NCI-H446 treated with DMSO at 0.1 percent for 48 hours (cell line): ENCODE data around the gene OVCH2.
"Not testable (repeated sequence)": the region's sequence is repeated elsewhere in the genome, so short reads cannot be mapped to it uniquely, and the experiment has no call there.

Experiments
- DNase-seq: peaks from one replicate; lab custom pipeline; 2025; lab: John Stamatoyannopoulos, UW

OVCH2 gene

GRCh38 chr11:7671347-7672215, 34.7 kb downstream of the OVCH2 start:
- no peak for DNase-seq

- no peak for DNase-seq
Observed at GRCh38 chr11:7670641-7671040, 35.6 kb downstream of the OVCH2 start.

GRCh38 chr11:7668911-7669310, 37.4 kb downstream of the OVCH2 start:
- no peak for DNase-seq

DNA sequence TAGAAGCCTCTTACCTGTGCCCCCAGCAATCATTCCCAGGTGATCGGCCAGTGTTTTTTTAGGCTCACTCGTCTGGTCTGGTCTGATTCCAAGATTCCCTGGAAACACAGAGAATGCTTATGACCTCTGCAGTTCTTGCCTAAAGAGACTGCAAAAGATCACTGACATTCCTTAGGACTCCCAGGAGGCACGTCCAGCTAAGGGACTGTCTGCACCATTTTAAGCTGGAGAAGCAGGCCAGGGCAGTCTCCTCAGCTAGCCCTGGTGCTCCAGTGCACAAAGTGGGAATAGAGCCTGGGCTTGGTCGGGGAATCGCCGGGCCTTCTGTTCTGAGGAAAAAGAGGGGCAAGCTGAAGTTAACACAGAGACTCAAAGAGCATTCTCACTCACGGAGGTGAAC, 37.8 kb downstream of the OVCH2 start:
- no peak for DNase-seq

GRCh38 chr11:7667460-7667859, 38.8 kb downstream of the OVCH2 start:
- DNase-seq: no peak

- DNase-seq: no peak
Observed at GRCh38 chr11:7666292-7666866, 39.9 kb downstream of the OVCH2 start.

- peak; percentile 15 for DNase-seq
Observed at GRCh38 chr11:7665473-7666291, 40.6 kb downstream of the OVCH2 start.

DNA sequence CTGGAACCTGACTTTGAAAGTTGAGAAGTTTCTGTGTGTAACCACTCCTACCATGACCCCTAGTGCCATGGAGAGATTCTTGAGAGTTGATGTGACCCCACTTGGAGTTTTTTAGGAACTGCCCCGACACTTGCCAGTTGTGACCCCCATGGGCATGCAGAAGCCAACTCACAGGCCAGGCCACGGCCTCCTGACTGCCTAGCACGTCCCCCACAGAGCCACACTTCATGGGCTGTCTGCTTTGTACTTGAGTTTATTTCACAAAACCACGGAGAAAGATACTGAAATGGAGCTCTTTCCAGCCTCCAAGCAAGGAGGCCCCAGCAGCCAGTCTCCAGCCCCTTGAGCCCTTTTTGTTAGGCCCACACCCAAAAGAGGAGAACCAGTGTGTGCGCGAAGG, 41.4 kb downstream of the OVCH2 start:
- no peak for DNase-seq

GRCh38 chr11:7663531-7663930, 42.7 kb downstream of the OVCH2 start:
- DNase-seq: not testable (repeated sequence)

GRCh38 chr11:7657306-7658025, 48.8 kb downstream of the OVCH2 start:
- DNase-seq: peak; percentile 22

DNA sequence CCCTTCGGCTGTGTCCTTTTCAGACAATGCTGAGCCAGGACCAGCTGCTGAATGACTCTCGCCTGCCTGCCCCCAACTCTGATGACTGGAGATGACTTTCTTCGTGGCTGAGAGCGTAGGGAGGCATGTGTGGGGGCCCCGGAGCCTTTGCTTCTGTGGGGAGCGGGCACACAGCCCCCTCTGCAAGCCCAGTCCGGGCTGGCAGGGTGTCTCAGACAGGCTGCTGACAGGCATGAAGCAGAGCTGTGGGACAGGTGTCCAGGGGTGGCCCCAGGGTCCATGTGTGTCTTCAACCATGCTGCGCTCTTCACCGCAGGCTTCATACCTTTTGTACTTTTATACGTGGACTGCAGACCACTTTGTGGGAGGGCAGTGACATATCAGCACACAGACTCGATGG, 49.6 kb downstream of the OVCH2 start:
- DNase-seq: no peak

GRCh38 chr11:7655253-7656217, 50.7 kb downstream of the OVCH2 start:
- DNase-seq: no peak

- peak; percentile 31 for DNase-seq
Observed at GRCh38 chr11:7654195-7654705, 52.0 kb downstream of the OVCH2 start.

DNA sequence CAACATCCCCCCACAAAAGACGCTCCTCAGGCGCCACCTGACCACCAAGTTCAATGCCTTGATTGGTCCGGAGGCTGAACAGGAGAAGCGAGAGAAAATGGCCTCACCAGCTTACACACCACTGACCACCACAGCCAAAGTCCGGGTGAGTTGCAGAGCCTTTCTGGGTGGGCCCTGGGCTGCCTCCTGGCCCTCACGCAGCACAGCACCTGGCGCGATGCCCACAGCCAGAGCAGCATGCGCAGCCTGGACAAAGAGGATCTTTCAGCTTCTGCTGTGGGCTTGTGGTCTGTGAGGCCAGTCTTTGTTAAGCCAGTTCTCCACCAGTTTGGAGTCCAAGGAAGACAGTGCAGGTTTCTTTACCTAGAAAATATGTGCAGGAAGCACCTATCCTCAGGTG, 54.6 kb downstream of the OVCH2 start:
- no peak for DNase-seq

DNA sequence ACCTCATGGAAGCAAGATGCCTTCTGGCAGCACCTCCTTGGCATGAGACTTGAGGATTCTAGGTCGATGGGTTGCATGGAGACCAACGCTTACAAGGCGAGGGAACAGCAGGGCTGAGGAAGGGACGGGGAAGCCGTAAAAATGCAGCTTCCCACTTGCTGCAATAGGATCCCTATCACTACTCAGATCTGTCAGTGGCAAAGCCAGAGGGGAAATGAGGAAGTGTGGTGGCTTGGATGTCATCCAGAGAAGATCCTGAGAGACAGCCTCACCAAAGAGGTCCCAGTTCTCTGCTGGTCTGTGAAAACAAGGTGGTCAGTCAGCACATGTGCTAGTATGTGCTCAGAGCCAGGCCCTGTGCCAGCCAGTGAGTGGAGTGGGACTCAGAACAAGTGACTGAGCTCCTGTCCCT, 55.1 kb downstream of the OVCH2 start:
- DNase-seq: no peak

GRCh38 chr11:7648264-7648663, 58.0 kb downstream of the OVCH2 start:
- no peak for DNase-seq

DNA sequence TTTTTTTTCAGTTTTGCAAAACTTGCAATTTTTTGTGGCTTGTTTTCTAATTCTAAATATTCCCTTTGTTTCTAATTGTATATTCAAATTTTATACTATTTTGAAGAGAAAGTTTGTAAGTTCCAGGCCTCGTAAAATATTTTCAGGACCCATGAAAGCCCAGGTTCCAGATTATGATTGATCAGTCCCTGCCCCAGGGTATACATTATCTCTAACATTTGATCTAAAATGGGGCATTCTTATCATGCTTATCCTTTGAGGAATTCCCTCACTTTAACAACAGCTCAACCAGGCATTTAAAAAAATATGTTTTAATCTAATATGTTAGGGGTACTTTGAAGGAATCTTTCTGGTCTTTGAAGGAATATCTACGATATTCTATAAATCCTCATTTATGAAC, 59.4 kb downstream of the OVCH2 start:
- no peak for DNase-seq

GRCh38 chr11:7645206-7645605, 61.1 kb downstream of the OVCH2 start:
- DNase-seq: no peak

DNA sequence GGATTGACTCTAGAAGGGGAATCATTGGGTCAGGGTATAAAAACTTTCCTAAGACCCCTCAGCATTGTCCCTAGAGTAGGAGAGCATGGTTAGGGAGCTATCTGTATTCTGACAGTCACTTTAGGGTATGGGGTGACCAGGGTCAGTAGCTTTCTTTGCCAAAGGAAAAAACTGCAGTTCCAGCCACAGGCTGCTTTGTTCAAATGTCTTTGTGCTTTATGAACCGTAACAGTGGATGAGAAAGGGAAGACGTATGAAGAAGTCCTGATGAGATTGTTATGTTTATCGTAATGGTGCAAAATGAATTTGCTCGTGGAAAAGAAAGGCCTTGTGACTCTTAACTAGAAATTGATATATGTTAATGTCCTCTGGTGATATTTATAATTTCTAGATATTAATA, 63.0 kb downstream of the OVCH2 start:
- DNase-seq: no peak

GRCh38 chr11:7642747-7643146, 63.5 kb downstream of the OVCH2 start:
- no peak for DNase-seq

DNA sequence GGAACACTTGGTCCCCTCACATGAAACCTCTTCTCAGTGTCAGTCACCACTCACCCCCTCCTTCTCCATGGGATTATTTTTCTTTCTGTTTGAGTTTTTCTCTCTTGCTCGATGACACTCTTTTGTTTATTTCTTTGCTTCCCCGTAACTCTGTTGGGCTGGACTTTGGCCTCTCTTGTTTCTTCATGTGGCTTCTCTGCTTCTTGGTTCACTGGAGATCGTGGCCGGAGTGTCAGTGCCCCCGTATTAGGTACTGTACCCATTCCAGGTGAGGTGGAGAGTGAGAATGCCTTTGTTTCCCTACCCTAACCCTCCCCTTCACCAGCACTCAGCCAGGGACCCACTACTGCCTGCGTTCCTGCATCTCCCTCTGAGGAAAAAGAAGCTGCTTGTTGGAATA, 65.5 kb downstream of the OVCH2 start:
- DNase-seq: no peak
